Neural cell (in vitro differentiated cells): ENCODE results near the gene PCDHAC2. TPM values are rescaled to one million over a fixed set of nuclear protein-coding genes. Genes with fewer than 3 reads are reported as not detected.
A peak's percentile ranks its signal among the peaks of the same experiment; 100 is the strongest.

Experiments
- H2AFZ ChIP-seq: fragments of 200-600, 300-800 bp; sonication (generic), shearing (Covaris generic); 2 replicates; pipeline ENCODE4 v1.6.0; 2014; ENCODE audit warnings: low read depth, mild to moderate bottlenecking, antibody characterized with exemption, low read length, moderate library complexity
- H3F3A ChIP-seq: fragments of 200-600 bp; shearing (Covaris generic); 2 replicates; pipeline ENCODE4 v1.6.1; 2016; ENCODE audit warnings: mild to moderate bottlenecking, moderate library complexity, mixed read lengths, antibody characterized with exemption, low read length; ENCODE audit not compliant: insufficient read depth, poor library complexity, severe bottlenecking
- H3K27ac ChIP-seq: fragments of 200-600, 300-800 bp; sonication (generic), shearing (Covaris generic); 2 replicates; pipeline ENCODE4 v1.5.1; 2014; ENCODE audit warnings: mild to moderate bottlenecking, low read length, moderate library complexity
- H3K27me3 ChIP-seq: fragments of 300-800, 200-600 bp; sonication (generic), shearing (Covaris generic); 2 replicates; pipeline ENCODE4 v1.6.0; 2014; ENCODE audit warnings: mild to moderate bottlenecking, low read depth, low read length, moderate library complexity; ENCODE audit not compliant: insufficient read depth
- H3K36me3 ChIP-seq: fragments of 300-800, 200-600 bp; sonication (generic), shearing (Covaris generic); 2 replicates; pipeline ENCODE4 v1.5.1; 2014; ENCODE audit warnings: mild to moderate bottlenecking, antibody characterized with exemption, low read length, moderate library complexity; ENCODE audit not compliant: insufficient read depth
- H3K4me2 ChIP-seq: fragments of 300-800, 200-600 bp; sonication (generic), shearing (Covaris generic); 2 replicates; pipeline ENCODE4 v1.6.0; 2014; ENCODE audit warnings: mild to moderate bottlenecking, low read length
- H3K4me3 ChIP-seq: fragments of 300-800, 200-600 bp; sonication (generic), shearing (Covaris generic); 2 replicates; pipeline ENCODE4 v1.5.1; 2014; ENCODE audit warnings: mild to moderate bottlenecking, low read length, moderate library complexity
- H3K79me2 ChIP-seq: fragments of 200-600 bp; shearing (Covaris generic); replicated peaks from 2 replicates; pipeline ENCODE4 v1.6.0; 2014; ENCODE audit warnings: mild to moderate bottlenecking, low read length, moderate library complexity; ENCODE audit not compliant: insufficient read depth
- H3K9ac ChIP-seq: fragments of 300-800, 200-600 bp; sonication (generic), shearing (Covaris generic); 2 replicates; pipeline ENCODE4 v1.6.1; 2016; ENCODE audit warnings: mild to moderate bottlenecking, low read length, mixed read lengths
- H3K9me2 ChIP-seq: fragments of 200-600 bp; shearing (Covaris generic); 2 replicates; pipeline ENCODE4 v1.6.1; 2016; ENCODE audit warnings: mild to moderate bottlenecking, low read length, mixed read lengths; ENCODE audit not compliant: insufficient read depth
- H3K9me3 ChIP-seq: fragments of 200-600, 300-800 bp; sonication (generic), shearing (Covaris generic); 2 replicates; pipeline ENCODE4 v1.6.1; 2016; ENCODE audit warnings: mild to moderate bottlenecking, mixed run types, low read length, moderate library complexity, mixed read lengths
- H4K20me1 ChIP-seq: fragments of 200-600 bp; shearing (Covaris generic); 2 replicates; pipeline ENCODE4 v1.6.1; 2016; ENCODE audit warnings: mild to moderate bottlenecking, mixed run types; ENCODE audit not compliant: insufficient read depth
- CTCF ChIP-seq: fragments of 450-650 bp; IDR thresholded peaks from 2 replicates; pipeline ENCODE4 v1.5.1; 2014; ENCODE audit warnings: antibody characterized with exemption, mild to moderate bottlenecking, moderate library complexity; ENCODE audit not compliant: poor library complexity, severe bottlenecking
- EP300 ChIP-seq: fragments of 450-650 bp; conservative IDR thresholded peaks from 2 replicates; pipeline ENCODE4 v1.6.1; 2014; ENCODE audit warnings: antibody characterized with exemption, mild to moderate bottlenecking, moderate library complexity; ENCODE audit not compliant: poor library complexity, severe bottlenecking
- EZH2 ChIP-seq: fragments of 200-600, 300-800 bp; shearing (Covaris generic), sonication (generic); IDR thresholded peaks from 2 replicates; pipeline ENCODE4 v1.6.1; 2014; ENCODE audit warnings: antibody characterized with exemption, low read length, borderline replicate concordance, mild to moderate bottlenecking; ENCODE audit not compliant: insufficient read depth, poor library complexity, severe bottlenecking
- MXI1 ChIP-seq: fragments of 450-650 bp; conservative IDR thresholded peaks from 2 replicates; pipeline ENCODE4 v1.6.1; 2014; ENCODE audit warnings: antibody characterized with exemption, mild to moderate bottlenecking; ENCODE audit not compliant: poor library complexity, severe bottlenecking
- POLR2AphosphoS5 ChIP-seq: IDR thresholded peaks from 2 replicates; pipeline ENCODE4 v1.6.1; 2012
- RAD21 ChIP-seq: fragments of 450-650 bp; conservative IDR thresholded peaks from 2 replicates; pipeline ENCODE4 v1.6.1; 2014; ENCODE audit warnings: antibody characterized with exemption, mild to moderate bottlenecking, moderate library complexity
- REST ChIP-seq: IDR thresholded peaks from 2 replicates; pipeline ENCODE4 v1.6.1; 2012; ENCODE audit warnings: borderline replicate concordance
- SMC3 ChIP-seq: fragments of 450-650 bp; conservative IDR thresholded peaks from 2 replicates; pipeline ENCODE4 v1.6.1; 2014; ENCODE audit warnings: antibody characterized with exemption, mild to moderate bottlenecking, moderate library complexity; ENCODE audit not compliant: poor library complexity
- TAF1 ChIP-seq: IDR thresholded peaks from 2 replicates; pipeline ENCODE4 v1.6.1; 2012; ENCODE audit warnings: low read depth
- polyA plus RNA-seq: library from polyadenylated mRNA; depleted of rRNA; stranded (reverse); fragments of >200 nt; gene quantifications from 2 replicates; pipeline ENCODE4 v1.2.3, GENCODE V29; 2014

Gene PCDHAC2
- polyA plus RNA-seq, 1 donor from 2014 or later, result 7.6 TPM

- Histone ChIP-seq H3K4me3 (peak within 1 kb of the TSS; percentile 72), H3K79me2 (peaks cover 8% of the 10 kb centered on the region), H4K20me1 (no peaks in the 10 kb centered on the region), H3F3A (no peaks in the 10 kb centered on the region), H3K9me2 (no peaks in the 10 kb centered on the region), H3K4me2 (peak within 1 kb of the TSS; percentile 22), H3K36me3 (no peaks in the 10 kb centered on the region), H2AFZ (no peak within 1 kb of the TSS), H3K27ac (peak within 1 kb of the TSS; percentile 13), H3K27me3 (no peaks in the 10 kb centered on the region), H3K9ac (peak within 1 kb of the TSS; percentile 54), H3K9me3 (no peaks in the 10 kb centered on the region)
- TF ChIP-seq RAD21 (no peak), EZH2 (no peak), CTCF (no peak), TAF1 (no peak)
These were observed 40.4 kb upstream of the PCDHAC2 start, which contains the start of gene PCDHAC1 for GRCh38 chr5:140925806-140926442. Gene PCDHAC1 (plus strand): TSS chr5:140926299. CDS start chr5:140926893, 594 bp downstream.

GRCh38 chr5:140926443-140927227 lies 39.6 kb upstream of the PCDHAC2 start:
- Histone ChIP-seq H3K27ac (peak overlapping the region; percentile 13), H3K4me3 (peak overlapping the region; percentile 72), H3K9me2 (no peaks in the 10 kb centered on the region), H4K20me1 (no peaks in the 10 kb centered on the region), H3K36me3 (no peaks in the 10 kb centered on the region), H3K9me3 (no peaks in the 10 kb centered on the region), H2AFZ (no peak overlapping the region), H3K79me2 (peaks cover 8% of the 10 kb centered on the region), H3K4me2 (no peak overlapping the region), H3K27me3 (no peaks in the 10 kb centered on the region), H3K9ac (peak overlapping the region; percentile 54), H3F3A (no peaks in the 10 kb centered on the region)
- TF ChIP-seq SMC3, result peak; percentile 79
- TF ChIP-seq CTCF, result peak; percentile 92
- peak; percentile 77 for TF ChIP-seq RAD21
- TF ChIP-seq TAF1, result no peak
- TF ChIP-seq EP300, result peak; percentile 13
- no peak for TF ChIP-seq POLR2AphosphoS5
- no peak for TF ChIP-seq REST
- TF ChIP-seq MXI1, result no peak
- no peak for TF ChIP-seq EZH2
